NCI-H524 (cell line): ENCODE data around the gene CAP1.
"Not testable (repeated sequence)": the region's sequence is repeated elsewhere in the genome, so short reads cannot be mapped to it uniquely, and the experiment has no call there.

ENCODE experiments used
- DNase-seq, 2 experiments: peaks; one replicate each; lab custom pipeline; 2025; lab: John Stamatoyannopoulos, UW

Gene CAP1

GRCh38 chr1:40040511-40041465 is at the start of gene CAP1:
CAP1 (plus strand) TSS chr1:40040729; CDS start chr1:40059347, 18,618 bp downstream.
- DNase-seq = peak; percentile 96 to 97

GRCh38 chr1:39992234-39992633 is 48.3 kb upstream of the CAP1 start:
- DNase-seq = no peak

GRCh38 chr1:39992888-39993287 is 47.6 kb upstream of the CAP1 start:
- DNase-seq = no peak

- DNase-seq = no peak
These were observed 44.5 kb upstream of the CAP1 start for GRCh38 chr1:39995973-39996393.

GRCh38 chr1:39996396-39997004 is 44.0 kb upstream of the CAP1 start:
- DNase-seq = no peak

GRCh38 chr1:40001456-40001855 is 39.1 kb upstream of the CAP1 start:
- no peak for DNase-seq

GRCh38 chr1:40003156-40004093 is 37.1 kb upstream of the CAP1 start:
- DNase-seq = no peak

- peak; percentile 29 to 65 for DNase-seq
These were observed 35.7 kb upstream of the CAP1 start for GRCh38 chr1:40004857-40005256.

GRCh38 chr1:40007481-40008034 is 33.0 kb upstream of the CAP1 start:
- not testable (repeated sequence) for DNase-seq

GRCh38 chr1:40011198-40011597 is 29.3 kb upstream of the CAP1 start:
- DNase-seq = no peak

- DNase-seq = no peak
These were observed 26.2 kb upstream of the CAP1 start for GRCh38 chr1:40014253-40014706.

- DNase-seq = no peak
These were observed 25.5 kb upstream of the CAP1 start for GRCh38 chr1:40014812-40015594.

GRCh38 chr1:40017951-40018575 is 22.5 kb upstream of the CAP1 start:
- DNase-seq = no peak

GRCh38 chr1:40020447-40021085 is 20.0 kb upstream of the CAP1 start:
- no peak for DNase-seq

GRCh38 chr1:40023379-40023944 is 17.1 kb upstream of the CAP1 start:
- DNase-seq = no peak

GRCh38 chr1:40024671-40025070 is 15.9 kb upstream of the CAP1 start:
- no peak for DNase-seq

GRCh38 chr1:40027647-40028046 is 12.9 kb upstream of the CAP1 start:
- DNase-seq = no peak

- no peak for DNase-seq
These were observed 10.9 kb upstream of the CAP1 start for GRCh38 chr1:40029608-40030007.

- no peak for DNase-seq
These were observed 9.9 kb upstream of the CAP1 start for GRCh38 chr1:40030528-40031135.
